GM12873 (cell line): ENCODE data around the gene SAMD8.

ENCODE experiments used
- CTCF ChIP-seq: IDR thresholded peaks from 2 replicates; pipeline ENCODE4 v1.5.1; 2012; ENCODE audit warnings: low read depth, mild to moderate bottlenecking, moderate library complexity, low read length, control low read depth; ENCODE audit not compliant: insufficient read depth; ENCODE audit errors: missing control alignments

The SAMD8 gene

GRCh38 chr10:75168275-75168674 lies 56.8 kb downstream of the SAMD8 start:
- no peak for TF ChIP-seq CTCF

GRCh38 chr10:75170215-75170614 lies 58.8 kb downstream of the SAMD8 start:
- TF ChIP-seq CTCF: no peak

- TF ChIP-seq CTCF: no peak
These were observed 63.6 kb downstream of the SAMD8 start for GRCh38 chr10:75175046-75175445.

- TF ChIP-seq CTCF: no peak
These were observed 64.6 kb downstream of the SAMD8 start for GRCh38 chr10:75176046-75176445.

- TF ChIP-seq CTCF: no peak
These were observed 65.3 kb downstream of the SAMD8 start for GRCh38 chr10:75176736-75177135.

GRCh38 chr10:75179657-75180177 lies 68.3 kb downstream of the SAMD8 start:
- TF ChIP-seq CTCF: no peak

GRCh38 chr10:75180592-75180991 lies 69.1 kb downstream of the SAMD8 start:
- no peak for TF ChIP-seq CTCF
